ENCODE measurements around the gene RNF152. TPM values are rescaled to one million over a fixed set of nuclear protein-coding genes. Genes with fewer than 3 reads are reported as not detected.
"Not testable (repeated sequence)": the region's sequence is repeated elsewhere in the genome, so short reads cannot be mapped to it uniquely, and the experiment has no call there.

Gene RNF152
- total RNA-seq, 6 donors from 2014 or later: 6.3 to 24.0 (median 17.9) TPM

DNA sequence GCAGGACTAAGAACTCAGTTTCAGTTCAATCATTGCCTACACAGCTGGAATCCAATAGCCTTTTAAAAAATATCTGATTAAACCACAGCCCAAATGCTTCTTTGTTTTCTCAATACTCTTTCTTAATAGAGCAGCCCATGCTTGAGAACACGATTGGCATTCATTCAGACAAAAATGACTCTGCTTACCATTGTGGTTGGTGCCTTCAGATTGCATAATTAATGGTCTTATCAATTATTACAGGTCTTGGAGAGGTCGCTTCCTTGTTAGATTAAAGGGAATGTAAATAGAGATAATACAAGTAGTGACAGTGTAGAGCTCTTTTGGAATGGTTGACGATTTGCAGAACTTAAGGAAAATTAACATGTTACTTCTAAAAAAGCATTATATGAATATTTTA lies 107.2 kb downstream of the RNF152 start:
- no peak overlapping the region for H3K4me3 ChIP-seq
- no peak for DNase-seq
- H3K27me3 ChIP-seq: no peaks in the 10 kb centered on the region
- H3K4me1 ChIP-seq: no peaks in the 10 kb centered on the region
- peaks cover 0 to 8% (median 3%) of the 10 kb centered on the region in 4 donors for H3K9me3 ChIP-seq
- H3K36me3 ChIP-seq: no peaks in the 10 kb centered on the region
- no peak overlapping the region for H3K27ac ChIP-seq
- ATAC-seq (ENCODE audit: low FRiP score in 2 of 2): no peak
- WGBS, 2 donors: 32 to 45% methylated on average over 3 of the region's 3 CpGs
- TF ChIP-seq POLR2A (IDR thresholded peaks at IDR 0.05): no peak
- TF ChIP-seq, protein P1, sequence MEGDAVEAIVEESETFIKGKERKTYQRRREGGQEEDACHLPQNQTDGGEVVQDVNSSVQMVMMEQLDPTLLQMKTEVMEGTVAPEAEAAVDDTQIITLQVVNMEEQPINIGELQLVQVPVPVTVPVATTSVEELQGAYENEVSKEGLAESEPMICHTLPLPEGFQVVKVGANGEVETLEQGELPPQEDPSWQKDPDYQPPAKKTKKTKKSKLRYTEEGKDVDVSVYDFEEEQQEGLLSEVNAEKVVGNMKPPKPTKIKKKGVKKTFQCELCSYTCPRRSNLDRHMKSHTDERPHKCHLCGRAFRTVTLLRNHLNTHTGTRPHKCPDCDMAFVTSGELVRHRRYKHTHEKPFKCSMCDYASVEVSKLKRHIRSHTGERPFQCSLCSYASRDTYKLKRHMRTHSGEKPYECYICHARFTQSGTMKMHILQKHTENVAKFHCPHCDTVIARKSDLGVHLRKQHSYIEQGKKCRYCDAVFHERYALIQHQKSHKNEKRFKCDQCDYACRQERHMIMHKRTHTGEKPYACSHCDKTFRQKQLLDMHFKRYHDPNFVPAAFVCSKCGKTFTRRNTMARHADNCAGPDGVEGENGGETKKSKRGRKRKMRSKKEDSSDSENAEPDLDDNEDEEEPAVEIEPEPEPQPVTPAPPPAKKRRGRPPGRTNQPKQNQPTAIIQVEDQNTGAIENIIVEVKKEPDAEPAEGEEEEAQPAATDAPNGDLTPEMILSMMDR (IDR thresholded peaks at IDR 0.05): no peak
- no peak for TF ChIP-seq POLR2AphosphoS5 (IDR thresholded peaks at IDR 0.05)
- no peak for TF ChIP-seq EP300 (IDR thresholded peaks at IDR 0.05)

DNA sequence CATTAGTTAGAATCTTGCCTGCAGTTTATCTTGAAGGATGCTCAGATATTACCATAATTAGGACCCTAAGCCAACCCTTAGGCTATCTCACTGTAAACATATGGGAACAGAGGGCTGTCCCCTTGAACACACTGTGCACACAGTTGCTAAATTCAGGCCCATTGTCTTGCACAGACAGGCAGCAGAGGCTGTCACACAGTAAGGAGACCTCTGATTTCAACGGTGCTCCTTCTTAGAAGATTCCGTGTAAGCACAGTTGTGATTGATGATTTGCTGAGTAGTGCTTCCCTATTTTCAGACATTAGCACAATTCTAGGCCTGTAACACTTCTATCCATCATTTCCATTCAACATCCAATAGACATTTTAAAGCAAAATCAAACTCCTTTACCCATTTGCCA lies 108.0 kb downstream of the RNF152 start:
- Histone ChIP-seq H3K9me3 (peaks cover 0 to 8% (median 3%) of the 10 kb centered on the region in 4 donors), H3K36me3 (no peaks in the 10 kb centered on the region), H3K4me3 (no peak overlapping the region), H3K27ac (no peak overlapping the region), H3K27me3 (no peaks in the 10 kb centered on the region), H3K4me1 (no peaks in the 10 kb centered on the region)
- TF ChIP-seq POLR2AphosphoS5 (IDR thresholded peaks at IDR 0.05) (no peak), EP300 (IDR thresholded peaks at IDR 0.05) (no peak), POLR2A (IDR thresholded peaks at IDR 0.05) (no peak)
- TF ChIP-seq, protein P1 (IDR thresholded peaks at IDR 0.05): no peak
- WGBS, 2 donors: 32 to 37% methylated on average over 2 of the region's 2 CpGs
- DNase-seq (no peak), ATAC-seq (ENCODE audit: low FRiP score in 2 of 2) (no peak)

DNA sequence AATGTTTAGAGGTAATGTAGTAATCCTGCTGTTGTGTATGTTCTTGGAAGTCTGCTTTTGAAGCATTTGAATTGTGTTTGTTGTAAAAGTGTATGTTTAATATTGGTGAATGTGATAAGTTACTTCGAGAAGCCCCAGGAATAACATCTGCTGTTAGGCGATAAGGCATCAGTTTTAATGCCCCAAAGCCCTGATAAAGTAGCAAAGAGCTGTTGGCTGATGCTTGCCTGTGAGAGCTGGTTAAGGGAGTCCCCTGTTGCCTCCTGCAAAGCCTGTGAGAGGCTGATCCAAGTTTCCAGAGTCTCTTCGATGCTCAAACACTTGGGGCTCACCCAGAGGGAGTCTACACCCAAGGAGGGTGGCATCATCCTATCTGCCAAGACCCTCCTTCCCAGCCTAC lies 110.3 kb downstream of the RNF152 start:
- no peaks in the 10 kb centered on the region for H3K4me1 ChIP-seq
- ATAC-seq (ENCODE audit: low FRiP score in 2 of 2) (no peak), DNase-seq (no peak)
- no peak overlapping the region for H3K4me3 ChIP-seq
- 81 to 84% methylated on average over 3 of the region's 3 CpGs for WGBS, 2 donors
- no peaks in the 10 kb centered on the region for H3K36me3 ChIP-seq
- no peaks in the 10 kb centered on the region for H3K27me3 ChIP-seq
- H3K9me3 ChIP-seq: peaks cover 0 to 4% (median 0%) of the 10 kb centered on the region in 4 donors
- TF ChIP-seq, protein P1 (IDR thresholded peaks at IDR 0.05): no peak
- TF ChIP-seq EP300 (IDR thresholded peaks at IDR 0.05) (no peak), POLR2A (IDR thresholded peaks at IDR 0.05) (no peak), POLR2AphosphoS5 (IDR thresholded peaks at IDR 0.05) (no peak)
- no peak overlapping the region for H3K27ac ChIP-seq

DNA sequence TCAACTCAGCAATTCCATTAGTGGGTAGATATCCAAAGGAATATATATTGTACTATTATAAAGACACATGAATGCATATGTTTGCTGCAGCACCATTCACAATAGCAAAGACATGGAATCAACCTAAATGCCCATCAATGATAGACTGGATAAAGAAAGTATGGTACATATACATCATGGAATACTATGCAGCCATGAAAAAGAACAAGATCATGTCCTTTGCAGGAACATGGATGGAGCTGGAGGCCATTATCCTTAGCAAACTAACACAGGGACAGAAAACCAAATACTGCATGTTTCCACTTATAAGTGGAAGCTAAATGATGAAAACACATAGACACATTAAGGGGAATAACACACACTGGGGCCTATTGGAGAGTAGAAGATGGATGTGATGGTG lies 116.6 kb downstream of the RNF152 start:
- H3K36me3 ChIP-seq; H3K27ac ChIP-seq; H3K4me1 ChIP-seq; H3K27me3 ChIP-seq; DNase-seq; H3K4me3 ChIP-seq; ATAC-seq (ENCODE audit: low FRiP score in 2 of 2): not testable (repeated sequence)
- H3K9me3 ChIP-seq: peaks cover 0 to 11% (median 4%) of the 10 kb centered on the region in 4 donors

DNA sequence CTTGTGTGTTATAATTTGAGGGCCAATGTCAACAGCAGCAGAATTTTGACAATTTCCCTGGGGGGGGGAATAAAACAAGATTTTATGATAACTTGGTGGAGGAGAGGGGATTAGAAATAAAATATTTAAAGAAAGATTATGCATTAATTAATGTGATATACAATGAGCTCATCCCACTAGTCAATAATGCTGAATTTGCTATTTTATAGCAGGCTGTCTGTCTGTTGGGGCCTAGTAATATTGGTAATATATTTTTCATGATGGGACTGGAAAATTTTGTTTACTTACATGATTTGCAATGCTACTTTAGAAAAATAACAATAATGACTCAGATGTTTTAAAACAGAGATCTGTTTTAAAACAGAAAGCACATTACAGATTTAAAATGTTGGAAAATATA lies 118.0 kb downstream of the RNF152 start:
- no peaks in the 10 kb centered on the region for H3K27me3 ChIP-seq
- no peak for ATAC-seq (ENCODE audit: low FRiP score in 2 of 2)

More for the DNA sequence above, 118.0 kb downstream of the RNF152 start:
- DNase-seq: no peak
- Histone ChIP-seq H3K4me3 (no peak overlapping the region), H3K36me3 (no peaks in the 10 kb centered on the region), H3K9me3 (peaks cover 0 to 11% (median 4%) of the 10 kb centered on the region in 4 donors), H3K27ac (no peak overlapping the region), H3K4me1 (no peaks in the 10 kb centered on the region)
- TF ChIP-seq POLR2AphosphoS5 (IDR thresholded peaks at IDR 0.05) (no peak), POLR2A (IDR thresholded peaks at IDR 0.05) (no peak), EP300 (IDR thresholded peaks at IDR 0.05) (no peak)
- TF ChIP-seq, protein P1 (IDR thresholded peaks at IDR 0.05): no peak
